Activated CD4-positive, alpha-beta T cell treated with anti-CD3 and anti-CD28 coated beads, Interleukin-2, amount 50 U/mL, for 1 hour (primary cell): ENCODE data around the gene TP73.

Experiments used
- DNase-seq: peaks from one replicate; pipeline ENCODE4 v3.0.0-alpha.2; 2020

Gene TP73

DNA sequence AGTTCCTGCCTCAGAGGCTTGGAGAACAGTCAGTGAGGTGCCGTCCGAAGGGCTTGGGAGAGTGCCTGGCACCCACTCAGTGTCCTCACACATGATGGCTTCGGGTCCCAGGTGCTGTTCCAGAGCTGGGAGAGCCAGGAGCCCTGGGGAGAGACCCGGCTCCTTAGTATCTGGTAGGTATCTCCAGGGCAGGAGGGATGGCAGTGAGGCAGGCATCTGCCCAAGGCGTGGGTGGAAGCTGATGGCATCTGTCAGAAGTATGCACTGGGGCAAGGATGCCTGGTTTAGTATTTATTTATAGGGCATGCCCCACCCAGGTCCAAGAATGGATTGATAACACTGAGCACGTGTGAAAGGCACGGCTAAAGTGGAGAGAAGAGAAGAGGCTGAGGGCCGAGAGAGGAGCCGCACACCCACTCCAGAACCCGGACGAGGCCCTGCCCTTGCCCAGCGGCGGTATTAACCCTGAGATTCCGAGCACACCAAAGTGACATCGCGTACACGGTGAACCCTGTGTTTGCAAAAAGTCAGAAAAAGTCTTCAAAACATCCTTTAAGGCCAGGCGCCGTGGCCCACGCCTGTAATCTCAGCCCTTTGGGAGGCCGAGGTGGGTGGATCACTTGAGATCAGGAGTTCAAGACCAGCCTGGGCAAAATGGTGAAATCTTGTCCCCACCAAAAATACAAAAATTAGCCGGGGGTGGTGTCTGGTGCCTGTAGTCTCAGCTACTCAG is 2.4 kb downstream of the TP73 start:
- DNase-seq: no peak

DNA sequence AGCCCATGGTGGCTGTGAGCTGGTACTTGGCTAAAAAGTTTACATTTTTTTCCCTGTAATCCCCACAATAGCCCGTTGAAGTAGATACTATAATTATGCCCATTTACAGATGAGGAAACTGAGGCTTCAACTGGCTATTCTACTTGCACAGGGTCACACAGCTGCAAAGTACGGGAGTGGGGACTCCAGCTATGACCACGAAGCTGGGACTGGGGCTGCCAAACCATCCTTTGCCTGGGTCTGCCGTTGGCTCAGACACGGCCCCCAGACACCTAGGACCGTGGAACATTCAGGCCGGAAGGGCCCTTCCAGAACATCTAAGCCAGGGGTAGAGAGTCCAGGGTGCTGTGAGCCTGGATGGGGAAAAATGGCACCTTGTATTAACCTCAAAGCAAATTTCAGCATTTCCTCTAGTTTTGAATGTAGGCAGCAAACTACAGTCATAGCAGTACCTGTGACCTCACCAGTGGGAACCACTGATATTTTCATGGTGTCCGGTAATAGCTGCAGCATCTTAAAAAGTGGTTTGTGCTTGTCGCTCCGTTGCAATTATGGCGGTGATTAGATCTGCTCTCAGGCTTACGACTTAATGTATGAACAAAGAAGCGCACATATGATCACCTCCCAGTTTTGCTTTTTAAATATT is 4.3 kb downstream of the TP73 start:
- no peak for DNase-seq

DNA sequence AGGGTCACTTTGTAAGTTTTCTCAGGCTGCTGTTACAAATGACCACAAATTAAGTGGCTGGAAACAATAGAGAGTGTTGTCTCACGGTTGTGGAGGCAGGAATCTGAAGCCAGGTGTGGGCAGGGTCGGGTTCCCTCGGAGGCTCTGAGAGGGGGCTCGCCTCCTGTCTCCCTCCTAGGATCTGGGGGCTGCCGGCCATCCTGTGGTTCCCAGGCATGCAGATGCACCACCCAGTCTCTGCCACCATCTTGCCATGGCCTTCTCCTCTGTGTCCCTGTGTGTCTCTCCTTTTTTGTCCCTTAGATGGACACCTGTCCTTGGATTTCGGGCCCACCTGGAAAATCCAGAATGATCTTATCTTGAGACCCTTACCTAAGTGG is 4.8 kb downstream of the TP73 start:
- no peak for DNase-seq

DNA sequence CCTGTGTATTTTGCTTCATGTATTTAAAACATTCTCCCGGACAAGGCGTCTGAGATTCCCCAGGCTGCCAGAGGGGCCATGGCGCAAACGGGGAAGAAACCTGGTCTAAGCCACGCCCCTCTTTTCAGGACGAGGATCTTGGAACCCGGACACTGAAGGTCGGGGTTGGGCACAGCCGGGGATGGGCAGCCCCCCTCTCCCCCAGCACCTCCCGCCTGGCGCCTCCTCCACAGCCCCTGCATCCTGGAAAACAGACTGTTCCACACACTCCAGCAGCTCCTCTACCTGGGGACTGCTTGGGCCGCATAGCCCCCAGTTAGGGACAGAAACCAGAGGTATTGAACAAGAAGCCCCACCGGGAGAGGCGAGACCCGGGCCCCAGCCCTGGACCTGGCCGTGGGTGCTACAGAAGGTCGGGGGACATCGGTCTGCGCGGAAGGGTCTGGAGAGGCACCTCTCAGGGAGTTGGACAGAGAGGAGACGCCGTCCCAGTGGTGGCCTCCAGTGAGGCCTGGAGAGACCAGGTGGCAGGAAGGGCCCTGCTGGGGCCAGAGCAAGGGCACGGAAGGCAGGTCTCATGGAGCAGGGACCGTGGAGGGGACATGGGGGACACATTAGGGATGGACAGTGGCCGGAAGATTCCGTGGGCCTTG is 5.4 kb downstream of the TP73 start:
- no peak for DNase-seq

DNA sequence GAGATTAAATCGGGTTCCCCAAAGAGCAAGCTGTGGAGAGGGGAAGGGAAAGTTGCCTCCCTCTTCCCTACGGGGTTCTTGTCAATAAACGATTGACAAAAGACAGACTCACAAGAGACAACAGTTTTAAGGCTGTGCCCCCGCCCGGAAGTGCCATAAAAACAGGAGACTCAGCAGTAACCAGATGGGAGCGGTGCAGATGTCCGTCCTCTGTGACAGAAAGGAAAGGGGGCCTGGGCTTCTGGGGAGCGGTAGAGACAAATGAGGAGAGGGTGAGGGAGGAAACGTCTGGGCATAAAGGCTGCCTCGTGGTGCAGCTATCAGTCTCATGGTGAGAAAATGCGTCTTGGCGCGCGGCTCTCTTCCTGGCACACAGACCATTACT is 5.9 kb downstream of the TP73 start:
- DNase-seq: no peak

DNA sequence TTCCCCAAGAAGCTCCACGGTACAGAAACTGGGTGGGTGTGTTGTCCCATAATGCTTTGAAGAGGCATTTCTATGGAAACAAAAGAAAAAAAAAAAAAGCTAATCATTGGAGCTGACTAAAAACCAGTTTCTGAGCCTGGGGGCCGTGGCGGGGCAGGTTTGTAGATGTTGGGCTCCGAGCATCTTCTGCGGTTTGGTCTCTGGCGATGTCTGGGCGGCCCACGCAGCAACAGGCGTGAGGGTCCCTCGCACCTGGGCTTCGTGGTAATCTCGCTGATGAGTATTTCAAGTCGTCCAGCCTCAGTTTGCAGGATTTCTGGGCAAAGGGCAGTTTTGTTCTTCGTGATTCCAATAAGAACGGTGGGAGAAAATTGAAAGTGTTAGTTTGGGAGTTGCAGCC is 6.8 kb downstream of the TP73 start:
- DNase-seq: no peak

DNA sequence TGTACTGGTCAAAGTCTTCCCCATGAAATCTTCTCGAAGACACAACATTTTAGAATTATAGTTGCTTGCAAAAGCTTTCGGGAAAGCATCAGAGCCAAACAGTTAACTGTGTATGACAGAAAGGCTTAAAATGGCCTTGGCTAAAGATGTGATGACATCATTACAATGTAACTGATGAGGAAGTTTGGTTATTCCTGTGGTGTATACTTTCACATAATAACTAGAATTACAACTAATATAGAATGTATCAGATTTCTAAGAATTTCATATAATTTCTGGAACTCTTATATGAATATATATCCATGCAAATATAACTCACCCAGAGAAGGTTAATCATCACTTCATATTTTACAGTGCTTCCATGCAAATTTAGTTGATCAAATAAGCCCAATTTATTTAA is 8.4 kb downstream of the TP73 start:
- no peak for DNase-seq

DNA sequence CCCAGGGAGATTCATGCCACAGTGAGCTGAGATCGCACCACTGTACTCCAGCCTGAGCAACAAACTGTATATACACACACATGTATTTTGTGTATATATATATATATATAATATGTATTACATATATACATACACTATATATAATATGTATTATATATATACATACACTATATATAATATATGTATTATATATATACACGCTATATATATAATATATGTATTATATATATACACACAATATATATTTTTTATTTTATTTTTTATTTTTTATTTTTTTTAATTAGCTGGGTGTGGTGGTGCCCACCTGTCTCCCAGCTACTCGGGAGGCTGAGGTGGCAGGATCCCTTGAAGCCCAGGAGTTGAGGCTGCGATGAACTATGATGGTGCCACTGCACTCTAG is 9.3 kb downstream of the TP73 start:
- no peak for DNase-seq

DNA sequence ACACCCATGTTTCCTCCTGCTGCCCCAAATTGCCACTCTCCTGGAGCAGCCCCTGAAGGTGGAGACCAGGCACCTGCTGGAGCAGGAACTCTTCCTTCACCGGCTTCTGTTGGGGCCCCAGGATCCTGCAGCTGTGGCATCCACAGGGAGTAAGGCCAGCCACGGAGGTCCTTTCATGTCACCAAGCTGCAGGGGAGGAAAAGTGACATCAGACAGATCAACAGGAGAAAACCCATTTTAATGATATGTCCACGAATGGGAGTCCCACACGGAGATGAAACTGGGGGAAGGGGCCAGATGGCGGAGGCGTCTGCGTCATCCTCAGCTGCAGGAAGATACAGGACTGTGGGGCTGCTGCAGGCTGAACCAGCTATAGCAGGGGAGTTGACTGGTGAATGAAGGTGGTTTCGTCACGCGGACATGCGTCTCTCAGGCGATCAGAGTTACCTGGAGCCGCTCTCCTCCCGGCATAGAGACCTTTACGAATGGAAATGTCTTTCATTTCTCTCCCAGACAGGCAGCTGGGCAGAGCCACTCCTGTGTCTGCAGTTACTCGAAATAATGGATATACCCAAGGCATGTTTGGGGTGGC is 9.9 kb downstream of the TP73 start:
- DNase-seq: no peak

DNA sequence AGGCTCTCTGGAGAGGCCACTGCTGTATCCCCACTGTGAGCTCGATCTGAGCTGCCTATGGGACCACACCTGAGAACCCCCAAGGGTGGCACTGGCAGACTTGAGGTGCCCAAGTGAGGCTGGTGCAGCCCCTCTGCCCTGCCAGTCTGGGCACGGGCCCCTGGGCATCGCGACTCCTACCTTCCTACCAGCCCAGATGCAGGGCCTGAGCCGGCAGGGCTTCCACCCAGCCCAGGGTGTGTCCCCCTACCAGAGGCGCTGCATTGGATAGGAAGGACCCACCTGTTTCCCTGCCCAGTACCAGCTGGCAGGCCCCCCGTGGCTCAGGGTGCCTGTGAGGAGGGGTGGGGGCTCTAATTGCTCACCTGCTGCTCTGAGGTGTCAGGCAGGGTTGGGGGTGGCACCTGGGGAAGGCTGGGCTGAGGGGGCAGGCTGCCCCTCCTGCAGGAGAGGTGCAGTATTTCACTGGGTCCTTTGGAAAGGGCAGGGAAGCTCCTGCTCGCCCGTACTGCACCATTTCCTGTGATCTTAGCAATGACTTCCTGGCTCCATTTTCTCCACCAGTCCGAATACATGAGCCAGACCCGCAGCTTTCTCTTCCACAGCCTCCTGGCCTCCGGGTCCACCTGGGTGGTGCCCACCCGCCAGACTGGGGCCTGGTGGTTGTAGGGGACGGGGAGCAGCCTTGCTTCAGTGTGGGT is 11.8 kb downstream of the TP73 start:
- no peak for DNase-seq

DNA sequence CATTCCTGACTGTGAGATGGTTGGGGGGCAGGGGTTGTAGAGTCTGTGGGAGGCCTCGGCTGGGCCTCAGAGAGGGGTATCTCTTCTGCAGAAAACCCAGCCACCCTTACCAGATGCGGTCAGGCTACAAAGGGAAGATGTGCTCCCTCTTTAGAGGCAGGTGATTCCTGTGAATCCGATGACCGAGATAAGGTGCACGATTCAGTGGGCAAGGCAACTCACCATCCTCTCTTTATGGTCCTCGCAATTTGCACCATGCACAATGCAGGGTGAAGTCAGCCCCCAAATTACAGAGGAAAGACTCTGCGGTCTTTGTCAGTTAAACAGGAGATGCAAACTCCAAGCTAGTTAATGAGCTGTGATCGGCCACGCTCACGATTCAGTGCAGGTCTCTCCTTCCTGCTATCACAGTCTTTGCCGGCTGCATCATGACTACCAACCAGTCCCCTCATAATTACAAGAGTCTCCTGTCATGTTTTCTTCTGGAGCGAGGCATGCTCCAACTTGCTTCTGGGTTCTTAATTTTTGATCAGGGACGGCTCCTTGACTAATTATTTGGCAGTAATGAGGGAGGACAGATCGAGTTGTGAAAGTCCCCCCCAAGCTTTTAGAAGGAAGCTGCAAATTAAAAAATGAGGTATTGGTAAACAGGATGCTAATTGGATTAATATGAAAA is 12.5 kb downstream of the TP73 start:
- DNase-seq: no peak

DNA sequence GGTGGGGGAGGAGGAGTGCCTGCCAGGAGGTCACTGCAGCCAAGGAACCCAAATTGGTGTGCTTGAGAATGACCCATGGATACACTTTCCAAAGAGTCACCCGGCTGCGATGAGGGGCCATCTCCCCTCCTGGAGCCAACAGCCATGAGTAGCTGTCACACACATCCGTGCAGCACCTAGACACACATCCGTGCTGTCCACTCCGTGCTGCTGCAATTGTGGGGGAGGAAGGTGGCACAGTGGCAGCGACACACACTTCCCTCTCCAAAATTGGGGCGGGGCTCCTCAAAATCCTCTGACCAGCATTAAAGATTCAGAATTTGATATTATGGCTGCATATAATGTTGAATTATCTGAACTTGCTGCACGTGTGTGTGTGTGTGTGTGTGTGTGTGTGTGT is 15.8 kb downstream of the TP73 start:
- no peak for DNase-seq

DNA sequence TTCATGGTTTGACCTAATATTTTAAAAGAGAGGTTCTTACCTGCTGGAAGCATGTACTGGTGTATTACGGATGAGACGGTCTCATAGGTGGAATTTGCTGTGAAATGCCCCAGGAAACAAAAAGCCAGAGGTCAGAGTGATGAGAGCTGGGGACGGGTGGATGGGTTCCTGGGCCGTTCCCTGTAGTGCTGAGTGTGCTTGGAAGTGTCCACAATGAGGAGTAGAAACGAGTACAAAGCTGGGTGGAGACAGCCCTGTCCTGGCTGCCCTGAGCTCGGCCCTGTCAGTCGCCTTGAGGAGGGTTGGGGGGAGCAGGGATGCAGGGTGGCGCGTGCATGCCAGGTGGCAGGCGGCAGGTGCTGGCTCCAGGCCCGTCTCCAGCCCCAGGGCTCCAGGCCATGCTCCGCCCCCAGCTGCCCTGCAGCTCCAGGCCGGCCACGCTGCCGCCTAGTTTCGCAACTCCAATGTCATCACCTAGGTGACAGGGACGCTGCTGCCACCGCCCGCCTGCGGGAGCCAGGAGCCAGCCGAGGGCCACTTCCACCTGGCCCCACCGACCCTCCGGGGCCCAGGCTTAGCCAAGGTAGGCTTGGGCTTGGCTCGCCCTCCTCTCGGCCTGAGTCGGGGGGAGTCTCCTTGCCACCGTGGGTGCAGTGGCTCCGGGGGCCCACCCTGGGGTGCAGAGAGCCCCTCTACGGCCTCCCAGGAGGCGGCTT is 16.4 kb downstream of the TP73 start:
- no peak for DNase-seq

DNA sequence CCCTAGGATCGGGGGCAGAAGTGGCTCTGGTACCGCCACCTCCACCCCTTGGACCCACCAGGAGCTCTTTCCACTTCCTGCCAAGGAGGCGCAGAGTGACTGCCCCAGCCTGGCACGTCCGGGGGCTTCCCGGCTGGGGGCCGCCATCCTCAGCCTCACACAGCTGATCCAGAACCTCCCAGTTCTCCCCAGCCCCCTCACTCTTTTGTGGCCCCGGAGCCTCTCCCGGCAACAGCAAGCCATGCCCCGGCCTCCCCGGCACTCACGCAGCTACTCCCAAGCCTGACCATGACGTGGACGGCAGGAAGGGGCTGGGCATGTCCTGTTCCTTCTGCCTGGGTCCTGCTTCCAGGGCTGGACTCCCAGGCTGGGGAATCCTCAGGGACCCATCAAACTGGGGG is 17.1 kb downstream of the TP73 start:
- DNase-seq: no peak

DNA sequence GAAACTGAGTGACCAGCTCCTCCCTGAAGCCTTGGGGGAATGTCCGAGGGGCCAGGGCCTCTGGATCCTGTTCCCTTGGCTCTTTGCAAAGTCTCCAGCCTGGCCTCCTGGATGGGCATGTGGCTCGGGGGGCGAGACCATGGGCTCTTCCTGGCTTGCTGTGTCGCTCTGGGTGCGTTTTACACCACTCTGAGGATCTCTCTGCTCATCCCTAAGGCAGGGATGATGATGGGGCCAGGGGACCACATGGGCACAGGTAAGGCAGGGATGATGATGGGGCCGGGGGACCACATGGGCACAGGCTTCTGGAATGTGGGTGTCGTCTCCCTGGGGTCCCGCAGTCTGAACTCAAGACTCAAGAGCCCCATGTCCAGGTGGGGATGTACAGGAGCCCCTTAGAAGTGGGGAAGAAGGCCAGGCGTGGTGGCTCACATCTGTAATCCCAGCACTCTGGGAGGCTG is 17.7 kb downstream of the TP73 start:
- DNase-seq: no peak

DNA sequence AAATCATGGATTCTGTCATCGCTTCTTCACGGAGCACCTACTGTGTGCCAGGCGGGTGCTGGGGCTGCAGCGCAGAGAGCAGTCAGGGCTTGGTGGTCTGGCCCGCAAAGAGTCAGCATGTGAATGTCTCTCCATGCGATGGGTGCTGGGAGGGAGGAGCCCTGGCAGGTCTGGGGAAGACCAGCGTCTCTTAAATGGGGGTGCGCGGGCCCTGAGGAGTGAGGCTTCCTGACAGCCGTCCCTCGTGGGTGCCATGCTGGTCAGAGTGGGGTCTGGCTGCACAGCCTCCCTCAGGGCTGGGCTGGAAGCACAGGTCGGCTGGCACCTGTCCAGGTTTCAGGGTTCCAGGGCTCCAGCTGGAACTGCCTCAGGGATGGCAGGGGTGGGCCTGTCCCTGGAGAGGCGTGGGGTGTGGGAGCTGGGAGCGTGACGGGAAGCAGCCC is 18.5 kb downstream of the TP73 start:
- no peak for DNase-seq

DNA sequence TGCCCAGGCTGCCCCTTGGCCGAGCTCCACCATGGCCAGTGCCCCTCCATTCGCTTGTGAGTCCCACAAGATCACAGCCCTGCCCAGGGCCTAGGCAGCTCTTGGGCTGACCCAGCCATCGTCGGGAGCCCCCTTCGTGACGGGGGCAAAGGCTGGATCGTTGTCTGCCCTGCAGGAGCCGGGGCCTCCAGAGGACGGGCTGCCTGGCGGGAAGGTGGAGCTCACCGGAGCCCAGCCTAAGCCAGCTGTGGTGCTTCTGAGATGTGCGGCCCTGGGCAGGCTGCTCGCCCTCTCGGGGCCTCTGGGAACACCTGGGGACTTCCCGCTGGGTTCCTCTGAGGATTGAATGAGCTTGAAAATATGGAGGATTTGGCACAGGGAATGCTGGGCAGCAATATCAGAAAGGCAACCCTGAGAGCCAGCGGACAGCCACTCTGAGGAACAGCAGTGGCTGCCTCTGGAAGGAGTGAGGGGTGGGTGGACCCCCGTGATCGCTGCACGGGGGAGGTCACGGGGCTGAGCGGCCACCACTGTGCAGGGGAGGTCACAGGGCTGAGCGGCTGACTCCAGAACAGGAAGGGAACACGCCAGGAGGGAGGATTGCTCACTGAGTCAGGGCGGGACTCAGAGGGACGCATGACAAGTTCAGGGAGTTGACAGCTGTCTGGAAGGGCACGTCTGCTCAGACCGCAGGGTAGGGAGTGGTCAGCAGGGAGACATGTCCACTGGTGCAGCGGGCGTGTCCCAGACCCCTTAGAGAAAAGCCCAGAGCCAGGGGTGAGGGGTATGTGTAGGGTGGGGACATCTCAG is 19.3 kb downstream of the TP73 start:
- no peak for DNase-seq

DNA sequence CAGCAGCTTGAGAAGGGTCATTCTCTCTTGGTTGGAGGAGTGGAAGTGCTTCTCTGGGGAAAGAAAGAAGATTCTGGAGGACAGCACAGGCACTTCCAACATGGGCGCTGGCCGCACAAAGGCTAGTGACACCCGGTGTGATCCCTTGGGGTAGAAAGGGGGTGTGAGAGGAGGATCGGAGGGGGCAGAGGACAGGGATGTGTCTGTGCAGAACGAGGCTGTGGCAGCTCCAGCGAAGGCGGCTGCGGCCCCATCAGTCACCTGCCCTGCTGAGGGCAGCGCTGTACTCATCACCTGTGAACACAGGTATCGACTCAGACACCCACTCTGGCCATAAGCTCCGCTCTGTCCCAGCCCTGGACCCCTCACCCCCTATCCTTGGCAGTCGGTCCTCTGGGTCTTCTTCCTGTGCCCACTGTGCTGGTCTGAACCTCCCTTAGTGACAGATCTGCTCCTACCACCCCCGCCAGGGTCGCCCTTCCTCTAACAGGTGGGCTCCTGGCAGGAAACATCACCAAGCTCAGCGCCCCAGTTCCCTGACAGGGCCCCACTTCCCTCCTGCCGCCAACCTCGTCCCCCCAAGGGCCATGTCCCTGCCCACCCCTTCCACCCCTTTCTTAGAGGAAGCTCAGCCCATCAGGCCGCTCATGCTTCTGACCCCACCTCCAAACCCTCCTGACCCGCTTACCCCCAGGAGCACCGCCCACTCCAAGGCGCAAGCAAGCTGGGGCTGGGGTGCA is 20.1 kb downstream of the TP73 start:
- no peak for DNase-seq

DNA sequence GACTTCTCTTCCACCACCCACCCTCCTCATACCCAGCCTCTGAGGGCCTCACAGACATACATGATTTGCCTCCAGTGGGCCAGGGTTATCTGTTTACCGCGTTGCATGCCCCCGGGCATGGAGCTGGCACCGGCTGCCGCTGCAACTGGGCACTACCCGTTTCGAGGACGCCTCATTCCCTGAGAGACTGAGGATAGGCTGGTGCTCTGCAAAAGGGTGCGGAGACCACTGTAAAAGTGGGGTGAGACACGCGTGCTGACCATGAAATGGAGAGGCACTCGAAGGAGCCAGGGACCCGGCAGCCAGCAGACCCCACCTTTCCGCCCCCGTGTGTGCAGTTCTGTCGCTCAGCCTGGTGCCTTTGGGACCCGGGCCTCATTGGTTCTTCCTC is 20.6 kb downstream of the TP73 start:
- no peak for DNase-seq

DNA sequence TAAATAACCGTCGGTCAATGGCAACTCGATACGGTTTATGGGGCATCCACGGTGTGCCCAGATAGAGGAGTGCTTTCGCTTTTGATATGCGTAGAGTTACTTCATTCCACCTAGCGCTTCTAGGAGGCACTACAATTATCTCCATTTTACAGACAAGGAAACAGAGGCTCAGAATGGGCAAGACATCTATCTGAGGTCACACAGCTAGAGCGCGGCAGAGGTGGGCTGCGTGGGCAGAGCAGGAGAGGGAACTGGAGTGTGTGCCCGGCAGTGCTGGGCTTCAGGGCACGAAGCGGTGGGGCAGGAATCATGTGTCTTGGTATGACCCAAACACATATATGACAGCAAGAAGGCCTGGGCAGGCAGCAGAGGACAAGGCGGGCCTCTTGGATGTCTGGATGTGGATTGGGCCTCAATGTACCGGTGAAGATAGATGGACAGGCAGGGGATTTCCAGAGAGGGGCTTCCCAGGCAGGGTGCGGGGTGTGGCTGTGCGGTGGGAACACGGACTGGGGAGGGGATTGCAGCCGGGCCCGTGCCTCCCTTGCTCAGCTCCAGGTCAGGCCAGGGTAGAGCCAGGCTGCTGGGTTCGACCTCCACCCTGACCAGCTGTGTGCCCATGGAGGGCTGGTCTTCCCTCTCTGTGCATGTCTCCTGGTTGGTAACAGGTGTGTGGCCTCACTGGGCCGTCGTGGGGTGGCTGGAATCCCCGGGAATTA is 21.2 kb downstream of the TP73 start:
- no peak for DNase-seq
